HEK293 (cell line): ENCODE measurements around the gene TAF15.

Experiments used
- CTCF ChIP-seq: fragments of 450-650 bp; formaldehyde crosslinking; IDR thresholded peaks from 2 replicates; pipeline ENCODE4 v1.5.1; 2016; ENCODE audit warnings: missing biosample characterization, missing genetic modification characterization
- OVOL3 ChIP-seq: fragments of 450-650 bp; formaldehyde crosslinking; IDR thresholded peaks from 2 replicates; pipeline ENCODE4 v1.5.1; 2016; ENCODE audit warnings: missing biosample characterization, missing genetic modification characterization
- PATZ1 ChIP-seq: fragments of 450-650 bp; formaldehyde crosslinking; IDR thresholded peaks from 2 replicates; pipeline ENCODE4 v1.5.1; 2016; ENCODE audit warnings: missing biosample characterization, missing genetic modification characterization
- PBX3 ChIP-seq: sonication (generic); formaldehyde crosslinking; IDR thresholded peaks from 2 replicates; pipeline ENCODE4 v1.8.1; 2022; ENCODE audit warnings: mild to moderate bottlenecking, moderate library complexity, missing genetic modification reagents
- SP2 ChIP-seq: fragments of 450-650 bp; formaldehyde crosslinking; IDR thresholded peaks from 2 replicates; pipeline ENCODE4 v1.5.1; 2016; ENCODE audit warnings: missing biosample characterization, missing genetic modification characterization
- ZNF146 ChIP-seq: fragments of 450-650 bp; formaldehyde crosslinking; IDR thresholded peaks from 2 replicates; pipeline ENCODE4 v1.5.1; 2016; ENCODE audit warnings: missing biosample characterization, missing genetic modification characterization
- ZNF175 ChIP-seq: fragments of 450-650 bp; formaldehyde crosslinking; IDR thresholded peaks from 2 replicates; pipeline ENCODE4 v1.5.1; 2016; ENCODE audit warnings: missing biosample characterization, missing genetic modification characterization
- ZNF280D ChIP-seq: fragments of 450-650 bp; formaldehyde crosslinking; IDR thresholded peaks from 2 replicates; pipeline ENCODE4 v1.5.1; 2016; ENCODE audit warnings: missing biosample characterization, missing genetic modification characterization
- ZNF302 ChIP-seq: fragments of 450-650 bp; formaldehyde crosslinking; IDR thresholded peaks from 2 replicates; pipeline ENCODE4 v1.5.1; 2016; ENCODE audit warnings: missing biosample characterization, missing genetic modification characterization, low read depth
- ZNF391 ChIP-seq: fragments of 450-650 bp; formaldehyde crosslinking; IDR thresholded peaks from 2 replicates; pipeline ENCODE4 v1.5.1; 2016; ENCODE audit warnings: low read depth, missing biosample characterization, missing genetic modification characterization, borderline replicate concordance
- ZNF473 ChIP-seq: fragments of 450-650 bp; formaldehyde crosslinking; IDR thresholded peaks from 2 replicates; pipeline ENCODE4 v1.5.1; 2017; ENCODE audit warnings: missing biosample characterization, missing genetic modification characterization
- ZNF510 ChIP-seq: fragments of 450-650 bp; formaldehyde crosslinking; IDR thresholded peaks from 2 replicates; pipeline ENCODE4 v1.5.1; 2018; ENCODE audit warnings: mild to moderate bottlenecking, missing genetic modification characterization, missing biosample characterization; ENCODE audit not compliant: insufficient replicate concordance
- ZNF704 ChIP-seq: fragments of 450-650 bp; formaldehyde crosslinking; IDR thresholded peaks from 2 replicates; pipeline ENCODE4 v1.5.1; 2016; ENCODE audit warnings: missing biosample characterization, missing genetic modification characterization
- TF ChIP-seq, protein P1 (sequence below): fragments of 450-650 bp; formaldehyde crosslinking; IDR thresholded peaks from 2 replicates; pipeline ENCODE4 v1.5.1; 2016; ENCODE audit warnings: missing biosample characterization, missing genetic modification characterization

DNA sequence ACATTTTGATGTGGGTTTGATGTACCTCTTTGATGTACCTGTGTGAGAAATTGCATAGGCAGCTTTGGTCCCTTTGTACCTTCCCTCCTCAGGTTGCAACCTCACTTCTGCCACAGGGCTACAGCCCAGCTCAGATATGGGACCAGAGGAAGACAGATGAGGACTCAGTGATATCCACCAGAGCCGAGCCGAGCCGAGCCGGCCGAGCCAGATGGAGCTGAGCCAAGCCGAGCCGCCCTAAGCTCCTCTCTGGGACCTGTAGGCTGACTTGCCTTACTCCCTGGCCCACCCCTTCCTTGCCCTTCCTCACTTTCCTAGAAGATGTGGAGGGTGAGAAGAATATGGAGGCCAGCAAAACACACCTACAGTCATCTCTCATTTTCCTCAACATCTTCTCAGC is 55.6 kb downstream of the TAF15 start:
- TF ChIP-seq CTCF, result no peak
- TF ChIP-seq ZNF280D (tag by site-specific recombination), result no peak
- no peak for TF ChIP-seq ZNF175 (tag by site-specific recombination)
- no peak for TF ChIP-seq PBX3 (CRISPR knock-in tag)
- TF ChIP-seq ZNF391 (tag by site-specific recombination), result no peak
- TF ChIP-seq, protein P1, sequence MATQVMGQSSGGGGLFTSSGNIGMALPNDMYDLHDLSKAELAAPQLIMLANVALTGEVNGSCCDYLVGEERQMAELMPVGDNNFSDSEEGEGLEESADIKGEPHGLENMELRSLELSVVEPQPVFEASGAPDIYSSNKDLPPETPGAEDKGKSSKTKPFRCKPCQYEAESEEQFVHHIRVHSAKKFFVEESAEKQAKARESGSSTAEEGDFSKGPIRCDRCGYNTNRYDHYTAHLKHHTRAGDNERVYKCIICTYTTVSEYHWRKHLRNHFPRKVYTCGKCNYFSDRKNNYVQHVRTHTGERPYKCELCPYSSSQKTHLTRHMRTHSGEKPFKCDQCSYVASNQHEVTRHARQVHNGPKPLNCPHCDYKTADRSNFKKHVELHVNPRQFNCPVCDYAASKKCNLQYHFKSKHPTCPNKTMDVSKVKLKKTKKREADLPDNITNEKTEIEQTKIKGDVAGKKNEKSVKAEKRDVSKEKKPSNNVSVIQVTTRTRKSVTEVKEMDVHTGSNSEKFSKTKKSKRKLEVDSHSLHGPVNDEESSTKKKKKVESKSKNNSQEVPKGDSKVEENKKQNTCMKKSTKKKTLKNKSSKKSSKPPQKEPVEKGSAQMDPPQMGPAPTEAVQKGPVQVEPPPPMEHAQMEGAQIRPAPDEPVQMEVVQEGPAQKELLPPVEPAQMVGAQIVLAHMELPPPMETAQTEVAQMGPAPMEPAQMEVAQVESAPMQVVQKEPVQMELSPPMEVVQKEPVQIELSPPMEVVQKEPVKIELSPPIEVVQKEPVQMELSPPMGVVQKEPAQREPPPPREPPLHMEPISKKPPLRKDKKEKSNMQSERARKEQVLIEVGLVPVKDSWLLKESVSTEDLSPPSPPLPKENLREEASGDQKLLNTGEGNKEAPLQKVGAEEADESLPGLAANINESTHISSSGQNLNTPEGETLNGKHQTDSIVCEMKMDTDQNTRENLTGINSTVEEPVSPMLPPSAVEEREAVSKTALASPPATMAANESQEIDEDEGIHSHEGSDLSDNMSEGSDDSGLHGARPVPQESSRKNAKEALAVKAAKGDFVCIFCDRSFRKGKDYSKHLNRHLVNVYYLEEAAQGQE, result no peak
- TF ChIP-seq ZNF302 (tag by site-specific recombination), result no peak
- no peak for TF ChIP-seq SP2 (tag by site-specific recombination)
- TF ChIP-seq ZNF473 (tag by site-specific recombination), result no peak
- TF ChIP-seq ZNF510, result no peak
- no peak for TF ChIP-seq PATZ1 (tag by site-specific recombination)
- TF ChIP-seq ZNF146 (tag by site-specific recombination), result no peak
- TF ChIP-seq OVOL3 (tag by site-specific recombination), result no peak
- no peak for TF ChIP-seq ZNF704 (tag by site-specific recombination)
